HepG2 (cell line): Measurements from ENCODE around the gene ZNF345. TPM values are rescaled to one million over a fixed set of nuclear protein-coding genes. Genes with fewer than 3 reads are reported as not detected.

Experiments used
- ARNT2 ChIP-seq: sonication (generic); formaldehyde crosslinking; IDR thresholded peaks from 2 replicates; pipeline ENCODE4 v1.8.0; 2022; ENCODE audit warnings: mild to moderate bottlenecking, low read depth, missing genetic modification reagents, moderate library complexity
- ASH2L ChIP-seq: fragments of 300-600, 200-600 bp; sonication (generic); IDR thresholded peaks from 2 replicates; pipeline ENCODE4 v1.7.0; 2017; ENCODE audit warnings: low read depth, mild to moderate bottlenecking, moderate library complexity, mixed read lengths, low read length; ENCODE audit not compliant: insufficient read length
- ATF5 ChIP-seq: sonication (generic); formaldehyde crosslinking; IDR thresholded peaks from 2 replicates; pipeline ENCODE4 v1.4.0; 2020; ENCODE audit warnings: mild to moderate bottlenecking, low read depth, missing genetic modification reagents
- ELF3 ChIP-seq: IDR thresholded peaks from 2 replicates; pipeline ENCODE4 v1.6.1; 2016; ENCODE audit warnings: missing genetic modification reagents, missing compliant biosample characterization
- MED13 ChIP-seq: sonication (generic); formaldehyde crosslinking; IDR thresholded peaks from 2 replicates; pipeline ENCODE4 v1.5.0; 2020; ENCODE audit warnings: missing genetic modification reagents
- PHF21A ChIP-seq: sonication (generic); formaldehyde crosslinking; IDR thresholded peaks from 2 replicates; pipeline ENCODE4 v1.5.0; 2020; ENCODE audit warnings: mild to moderate bottlenecking, missing genetic modification reagents
- POGZ ChIP-seq: sonication (generic); formaldehyde crosslinking; IDR thresholded peaks from 2 replicates; pipeline ENCODE4 v1.4.0; 2020; ENCODE audit warnings: mild to moderate bottlenecking, missing genetic modification reagents
- SMC3 ChIP-seq: IDR thresholded peaks from 2 replicates; pipeline ENCODE4 v1.6.1; 2011; ENCODE audit warnings: low read length, improper control_type of control experiment
- SP1 ChIP-seq, 2 experiments: fragments of 450-650 bp in 1 of 2; sonication (generic) in 1 of 2; formaldehyde crosslinking in 1 of 2; IDR thresholded peaks; 2 replicates each; pipeline versions ENCODE4 v1.4.0 to v1.6.1; 2016 to 2020; ENCODE audit warnings: missing genetic modification reagents in 1 of 2
- SUZ12 ChIP-seq: fragments of 150-350 bp; IDR thresholded peaks from 2 replicates; pipeline ENCODE4 v1.6.1; 2014; ENCODE audit warnings: low read depth, low read length
- TBX2 ChIP-seq: sonication (generic); formaldehyde crosslinking; IDR thresholded peaks from 2 replicates; pipeline ENCODE4 v1.5.0; 2020; ENCODE audit warnings: missing genetic modification reagents, mild to moderate bottlenecking, borderline replicate concordance
- YEATS4 ChIP-seq: sonication (generic); formaldehyde crosslinking; IDR thresholded peaks from 2 replicates; pipeline ENCODE4 v1.4.0; 2020; ENCODE audit warnings: missing genetic modification reagents, borderline replicate concordance
- ZBTB26 ChIP-seq: IDR thresholded peaks from 2 replicates; pipeline ENCODE4 v1.6.1; 2016; ENCODE audit warnings: missing compliant biosample characterization, missing genetic modification reagents, borderline replicate concordance
- ZMAT3 ChIP-seq: sonication (generic); formaldehyde crosslinking; conservative IDR thresholded peaks from 2 replicates; pipeline ENCODE4 v1.7.0; 2021; ENCODE audit warnings: missing genetic modification reagents
- ZNF235 ChIP-seq: sonication (generic); formaldehyde crosslinking; IDR thresholded peaks from 2 replicates; pipeline ENCODE4 v1.8.1; 2023; ENCODE audit warnings: mild to moderate bottlenecking, missing genetic modification reagents, borderline replicate concordance
- ZNF280D ChIP-seq: sonication (generic); formaldehyde crosslinking; IDR thresholded peaks from 2 replicates; pipeline ENCODE4 v1.5.1; 2020; ENCODE audit warnings: mild to moderate bottlenecking, missing genetic modification reagents
- ZNF616 ChIP-seq: sonication (generic); formaldehyde crosslinking; IDR thresholded peaks from 2 replicates; pipeline ENCODE4 v1.5.0; 2020; ENCODE audit warnings: low read depth, mild to moderate bottlenecking, missing genetic modification reagents
- ZSCAN30 ChIP-seq: sonication (generic); formaldehyde crosslinking; IDR thresholded peaks from 2 replicates; pipeline ENCODE4 v1.5.0; 2020; ENCODE audit warnings: mild to moderate bottlenecking, missing genetic modification reagents
- polyA plus RNA-seq, 8 experiments: library from polyadenylated mRNA; depleted of rRNA in 3 of 8; stranded (reverse) in 7 of 8; unstranded in 1 of 8; fragments of >200 nt; fragmentation: Illumina TruSeq in 4 of 8; extraction: Trizol in 4 of 8; gene quantifications; 2 replicates each; pipeline versions ENCODE4 v1.2.1 to v1.2.3, GENCODE V29; 2011 to 2016; ENCODE audit warnings: low read depth in 4 of 8, missing spikeins in 1 of 8, mixed read lengths in 1 of 8; ENCODE audit not compliant: insufficient read depth in 1 of 8
- total RNA-seq, 5 experiments: library from RNA; depleted of rRNA; stranded (reverse); fragments of >200 nt; fragmentation: Illumina TruSeq; extraction: Trizol; gene quantifications; 2 replicates each; pipeline ENCODE4 v1.2.3, GENCODE V29; 2016; ENCODE audit warnings: low read depth in 1 of 5

The ZNF345 gene
- total and polyA plus RNA-seq, 2 of the 13 experiments (the other 11 are each of a cell fraction or from before 2014, with no cell fraction given), result 2.6 to 2.9 TPM

- TF ChIP-seq ZNF280D (peak; percentile 84; the same call in 1 of the 2 replicates), PHF21A (CRISPR knock-in tag) (peak; percentile 43; the same call in 1 of the 2 replicates), MED13 (CRISPR knock-in tag) (no peak), ELF3 (CRISPR knock-in tag) (peak; percentile 23; the same call in 1 of the 2 replicates), ZBTB26 (CRISPR knock-in tag) (0 out of 2 replicates have a peak, but pooled peaks have one; percentile 11), ASH2L (peak; percentile 94), ATF5 (CRISPR knock-in tag) (0 out of 2 replicates have a peak, but pooled peaks have one; percentile 59), POGZ (peak; percentile 42; the same call in 1 of the 2 replicates), SMC3 (no peak), ZMAT3 (CRISPR knock-in tag) (0 out of 2 replicates have a peak, but pooled peaks have one; percentile 23), ZNF616 (CRISPR knock-in tag) (no peak), SP1 (IDR thresholded peaks at IDR 0.05) (no peak), SP1 (CRISPR knock-in tag; IDR thresholded peaks at IDR 0.05) (no peak; the same call in 1 of the 2 replicates), YEATS4 (peak; percentile 81), TBX2 (peak; percentile 63), ZNF235 (CRISPR knock-in tag) (peak; percentile 74; the same call in 1 of the 2 replicates), ARNT2 (CRISPR knock-in tag) (peak; percentile 73; the same call in 1 of the 2 replicates), SUZ12 (peak; percentile 72), ZSCAN30 (CRISPR knock-in tag) (no peak; the same call in 1 of the 2 replicates)
These were observed 12.5 kb upstream of the ZNF345 start, which contains the start of gene ZNF790 (continued) for GRCh38 chr19:36837906-36838783.
